ENCODE data around the gene ZNF563.

ZNF563 gene

DNA sequence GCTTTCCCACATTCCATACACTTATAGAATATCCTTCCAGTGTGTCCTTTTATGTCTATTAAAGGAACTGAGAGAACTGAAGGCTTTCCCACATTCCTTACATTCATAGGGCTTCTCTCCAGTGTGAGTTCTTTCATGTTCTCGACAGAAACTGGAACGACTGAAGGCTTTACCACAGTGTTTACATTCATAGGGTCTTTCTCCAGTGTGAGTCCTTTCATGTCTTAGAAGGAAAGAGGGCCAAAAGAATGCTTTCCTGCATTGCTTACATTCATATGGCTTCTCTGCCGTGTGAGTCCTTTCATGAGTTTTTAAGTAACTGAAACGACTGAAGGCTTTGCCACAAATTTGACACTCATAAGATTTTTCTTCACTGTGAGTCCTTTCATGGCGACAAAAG lies 61.0 kb downstream of the ZNF563 start:
- peaks cover 23% of the 10 kb centered on the region for H3K36me3 ChIP-seq
- H3K27ac ChIP-seq = no peak overlapping the region
- H3K4me3 ChIP-seq (ENCODE audit: low read depth, low read length) = no peak overlapping the region
- DNase-seq = no peak
- H3K9me3 ChIP-seq (ENCODE audit: severe bottlenecking) = peaks cover 7% of the 10 kb centered on the region
- no peaks in the 10 kb centered on the region for H3K27me3 ChIP-seq (ENCODE audit: insufficient read depth, low read depth, severe bottlenecking)
- TF ChIP-seq, protein P1, sequence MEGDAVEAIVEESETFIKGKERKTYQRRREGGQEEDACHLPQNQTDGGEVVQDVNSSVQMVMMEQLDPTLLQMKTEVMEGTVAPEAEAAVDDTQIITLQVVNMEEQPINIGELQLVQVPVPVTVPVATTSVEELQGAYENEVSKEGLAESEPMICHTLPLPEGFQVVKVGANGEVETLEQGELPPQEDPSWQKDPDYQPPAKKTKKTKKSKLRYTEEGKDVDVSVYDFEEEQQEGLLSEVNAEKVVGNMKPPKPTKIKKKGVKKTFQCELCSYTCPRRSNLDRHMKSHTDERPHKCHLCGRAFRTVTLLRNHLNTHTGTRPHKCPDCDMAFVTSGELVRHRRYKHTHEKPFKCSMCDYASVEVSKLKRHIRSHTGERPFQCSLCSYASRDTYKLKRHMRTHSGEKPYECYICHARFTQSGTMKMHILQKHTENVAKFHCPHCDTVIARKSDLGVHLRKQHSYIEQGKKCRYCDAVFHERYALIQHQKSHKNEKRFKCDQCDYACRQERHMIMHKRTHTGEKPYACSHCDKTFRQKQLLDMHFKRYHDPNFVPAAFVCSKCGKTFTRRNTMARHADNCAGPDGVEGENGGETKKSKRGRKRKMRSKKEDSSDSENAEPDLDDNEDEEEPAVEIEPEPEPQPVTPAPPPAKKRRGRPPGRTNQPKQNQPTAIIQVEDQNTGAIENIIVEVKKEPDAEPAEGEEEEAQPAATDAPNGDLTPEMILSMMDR (IDR thresholded peaks at IDR 0.05; ENCODE audit: low read depth, low read length) = no peak

DNA sequence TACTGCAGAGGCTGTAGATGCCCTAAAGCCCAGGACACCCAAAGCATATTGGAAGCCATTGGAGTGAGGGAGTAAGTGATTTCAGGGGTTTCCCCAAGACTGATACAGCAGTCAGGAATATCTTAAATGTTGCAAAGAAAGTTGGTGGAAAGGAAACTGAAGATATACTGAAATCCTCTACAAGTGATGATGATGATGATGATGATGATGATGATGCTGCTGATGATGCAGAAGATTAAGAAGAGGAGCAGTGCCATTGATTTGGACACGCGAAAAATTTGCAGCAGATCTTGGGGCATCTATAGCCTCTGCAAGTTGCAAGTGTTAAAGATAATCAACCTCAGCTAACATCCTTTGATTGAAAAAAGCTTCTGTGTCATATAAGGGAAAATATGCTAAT lies 62.6 kb downstream of the ZNF563 start:
- Histone ChIP-seq H3K27me3 (ENCODE audit: insufficient read depth, low read depth, severe bottlenecking) (no peaks in the 10 kb centered on the region), H3K36me3 (peaks cover 20% of the 10 kb centered on the region), H3K4me3 (ENCODE audit: low read depth, low read length) (no peak overlapping the region), H3K9me3 (ENCODE audit: severe bottlenecking) (peaks cover 7% of the 10 kb centered on the region), H3K27ac (no peak overlapping the region)
- TF ChIP-seq, protein P1 (IDR thresholded peaks at IDR 0.05; ENCODE audit: low read depth, low read length) = no peak
- DNase-seq = no peak
